Measurements from ENCODE around the gene PTPRO.

DNA sequence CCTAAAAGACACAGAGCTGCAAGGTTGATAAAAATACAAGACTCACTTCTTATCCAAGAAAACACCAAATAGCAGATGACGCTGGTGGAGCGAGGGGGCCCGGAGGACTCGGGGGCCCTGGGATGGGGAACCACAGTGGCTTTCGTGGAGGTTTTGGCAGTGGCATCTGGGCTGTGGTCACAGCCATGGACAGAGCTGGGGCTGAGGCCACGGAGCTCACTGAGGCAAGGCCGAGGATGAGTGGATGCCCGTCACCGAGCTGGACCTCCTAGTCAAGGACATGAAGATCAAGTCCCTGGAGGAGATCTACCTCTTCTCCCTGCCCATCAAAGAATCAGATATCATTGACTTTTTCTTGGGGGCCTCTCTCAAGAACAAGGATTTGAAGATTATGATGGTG lies 117.2 kb downstream of the PTPRO start:
- TF ChIP-seq, protein P1, sequence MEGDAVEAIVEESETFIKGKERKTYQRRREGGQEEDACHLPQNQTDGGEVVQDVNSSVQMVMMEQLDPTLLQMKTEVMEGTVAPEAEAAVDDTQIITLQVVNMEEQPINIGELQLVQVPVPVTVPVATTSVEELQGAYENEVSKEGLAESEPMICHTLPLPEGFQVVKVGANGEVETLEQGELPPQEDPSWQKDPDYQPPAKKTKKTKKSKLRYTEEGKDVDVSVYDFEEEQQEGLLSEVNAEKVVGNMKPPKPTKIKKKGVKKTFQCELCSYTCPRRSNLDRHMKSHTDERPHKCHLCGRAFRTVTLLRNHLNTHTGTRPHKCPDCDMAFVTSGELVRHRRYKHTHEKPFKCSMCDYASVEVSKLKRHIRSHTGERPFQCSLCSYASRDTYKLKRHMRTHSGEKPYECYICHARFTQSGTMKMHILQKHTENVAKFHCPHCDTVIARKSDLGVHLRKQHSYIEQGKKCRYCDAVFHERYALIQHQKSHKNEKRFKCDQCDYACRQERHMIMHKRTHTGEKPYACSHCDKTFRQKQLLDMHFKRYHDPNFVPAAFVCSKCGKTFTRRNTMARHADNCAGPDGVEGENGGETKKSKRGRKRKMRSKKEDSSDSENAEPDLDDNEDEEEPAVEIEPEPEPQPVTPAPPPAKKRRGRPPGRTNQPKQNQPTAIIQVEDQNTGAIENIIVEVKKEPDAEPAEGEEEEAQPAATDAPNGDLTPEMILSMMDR (IDR thresholded peaks at IDR 0.05; ENCODE audit: low read depth, low read length): no peak
- no peak for TF ChIP-seq EZH2phosphoT487 (IDR thresholded peaks at IDR 0.05; ENCODE audit: low read depth)
